RWPE2 (cell line): ENCODE results near the gene CDC14C.

ENCODE experiments used
- ATAC-seq: fragments of 200-7000 bp; cut with Tn5 transposase; 3 replicates; pipeline ENCODE4 v1.9.1; 2021; ENCODE audit warnings: low read depth
- DNase-seq: peaks from one replicate; pipeline ENCODE4 v3.0.0-alpha.2; 2020; ENCODE audit warnings: low spot score
- H3K27ac ChIP-seq: fragments of 450-650 bp; 2 replicates; pipeline ENCODE4 v1.5.1; 2017; ENCODE audit warnings: mild to moderate bottlenecking; ENCODE audit not compliant: poor library complexity, severe bottlenecking
- H3K27me3 ChIP-seq: fragments of 250-450 bp; sonication (Bioruptor Pico); 2 replicates; pipeline ENCODE4 v1.5.1; 2021; ENCODE audit warnings: mild to moderate bottlenecking, moderate library complexity; ENCODE audit not compliant: insufficient read depth, poor library complexity, severe bottlenecking
- H3K36me3 ChIP-seq: fragments of 250-450 bp; sonication (Bioruptor Pico); 2 replicates; pipeline ENCODE4 v1.5.1; 2020; ENCODE audit warnings: low read depth, mild to moderate bottlenecking, moderate library complexity
- H3K4me1 ChIP-seq: fragments of 250-450 bp; sonication (Bioruptor Pico); 2 replicates; pipeline ENCODE4 v1.5.1; 2021; ENCODE audit warnings: mild to moderate bottlenecking, moderate library complexity; ENCODE audit not compliant: insufficient read depth, poor library complexity, severe bottlenecking
- H3K4me3 ChIP-seq: fragments of 250-450 bp; sonication (Bioruptor Pico); 2 replicates; pipeline ENCODE4 v1.5.1; 2021; ENCODE audit warnings: mild to moderate bottlenecking, moderate library complexity; ENCODE audit not compliant: severe bottlenecking
- H3K9me3 ChIP-seq: fragments of 250-450 bp; sonication (Bioruptor Pico); 2 replicates; pipeline ENCODE4 v1.5.1; 2021; ENCODE audit warnings: mild to moderate bottlenecking, moderate library complexity; ENCODE audit not compliant: severe bottlenecking
- TF ChIP-seq, protein P1 (sequence below): fragments of 450-650 bp; IDR thresholded peaks from one replicate; pipeline ENCODE4 v1.5.1; 2017; ENCODE audit warnings: mild to moderate bottlenecking, moderate library complexity; ENCODE audit not compliant: poor library complexity, severe bottlenecking

The CDC14C gene

DNA sequence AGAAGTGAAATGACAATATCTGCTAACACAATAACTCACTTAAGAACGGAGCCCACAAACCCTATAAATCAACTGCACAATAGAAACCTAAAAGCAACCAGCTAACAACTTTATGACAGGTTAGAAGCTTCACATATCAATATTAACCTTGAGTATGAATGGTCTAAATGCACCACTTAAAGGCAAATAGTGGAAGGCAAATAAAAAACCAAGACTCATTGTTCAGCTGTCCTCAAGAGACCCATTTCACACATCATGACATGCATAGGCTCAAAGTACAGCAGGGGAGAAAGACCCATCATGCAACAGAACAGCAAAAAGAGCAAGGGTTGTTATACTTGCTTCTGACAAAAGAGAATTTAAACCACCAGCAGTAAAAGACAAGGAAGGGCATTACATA, 46.8 kb downstream of the CDC14C start:
- DNase-seq (no peak), ATAC-seq (no peak)
- Histone ChIP-seq H3K4me1 (no peaks in the 10 kb centered on the region), H3K27ac (no peak overlapping the region), H3K9me3 (no peaks in the 10 kb centered on the region), H3K4me3 (no peak overlapping the region), H3K27me3 (peaks cover 2% of the 10 kb centered on the region), H3K36me3 (no peaks in the 10 kb centered on the region)
- TF ChIP-seq, protein P1, sequence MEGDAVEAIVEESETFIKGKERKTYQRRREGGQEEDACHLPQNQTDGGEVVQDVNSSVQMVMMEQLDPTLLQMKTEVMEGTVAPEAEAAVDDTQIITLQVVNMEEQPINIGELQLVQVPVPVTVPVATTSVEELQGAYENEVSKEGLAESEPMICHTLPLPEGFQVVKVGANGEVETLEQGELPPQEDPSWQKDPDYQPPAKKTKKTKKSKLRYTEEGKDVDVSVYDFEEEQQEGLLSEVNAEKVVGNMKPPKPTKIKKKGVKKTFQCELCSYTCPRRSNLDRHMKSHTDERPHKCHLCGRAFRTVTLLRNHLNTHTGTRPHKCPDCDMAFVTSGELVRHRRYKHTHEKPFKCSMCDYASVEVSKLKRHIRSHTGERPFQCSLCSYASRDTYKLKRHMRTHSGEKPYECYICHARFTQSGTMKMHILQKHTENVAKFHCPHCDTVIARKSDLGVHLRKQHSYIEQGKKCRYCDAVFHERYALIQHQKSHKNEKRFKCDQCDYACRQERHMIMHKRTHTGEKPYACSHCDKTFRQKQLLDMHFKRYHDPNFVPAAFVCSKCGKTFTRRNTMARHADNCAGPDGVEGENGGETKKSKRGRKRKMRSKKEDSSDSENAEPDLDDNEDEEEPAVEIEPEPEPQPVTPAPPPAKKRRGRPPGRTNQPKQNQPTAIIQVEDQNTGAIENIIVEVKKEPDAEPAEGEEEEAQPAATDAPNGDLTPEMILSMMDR, result no peak

DNA sequence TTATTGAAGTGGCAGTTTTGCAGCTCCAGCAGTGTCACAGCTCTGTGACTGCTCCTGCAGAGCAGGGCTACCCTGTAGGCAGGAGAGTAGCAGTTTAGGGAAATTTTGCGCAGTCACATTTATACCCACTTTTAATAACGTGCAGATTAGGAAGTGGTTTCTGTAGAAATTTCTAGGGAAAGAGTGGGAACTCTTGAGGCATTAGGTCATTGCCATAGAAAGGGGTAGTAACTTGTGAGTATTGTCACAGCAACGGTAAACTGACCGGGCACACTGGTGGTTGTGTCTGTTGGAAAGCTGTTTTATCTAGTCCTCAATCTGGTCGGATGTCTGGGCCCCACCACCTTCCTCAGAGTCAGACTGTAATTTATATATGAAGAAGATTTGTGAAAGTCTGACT, 51.9 kb downstream of the CDC14C start:
- no peak overlapping the region for H3K4me3 ChIP-seq
- H3K27me3 ChIP-seq, result no peaks in the 10 kb centered on the region
- ATAC-seq (no peak), DNase-seq (no peak)
- no peaks in the 10 kb centered on the region for H3K36me3 ChIP-seq
- no peaks in the 10 kb centered on the region for H3K9me3 ChIP-seq
- TF ChIP-seq, protein P1, result no peak
- no peak overlapping the region for H3K27ac ChIP-seq
- no peaks in the 10 kb centered on the region for H3K4me1 ChIP-seq

DNA sequence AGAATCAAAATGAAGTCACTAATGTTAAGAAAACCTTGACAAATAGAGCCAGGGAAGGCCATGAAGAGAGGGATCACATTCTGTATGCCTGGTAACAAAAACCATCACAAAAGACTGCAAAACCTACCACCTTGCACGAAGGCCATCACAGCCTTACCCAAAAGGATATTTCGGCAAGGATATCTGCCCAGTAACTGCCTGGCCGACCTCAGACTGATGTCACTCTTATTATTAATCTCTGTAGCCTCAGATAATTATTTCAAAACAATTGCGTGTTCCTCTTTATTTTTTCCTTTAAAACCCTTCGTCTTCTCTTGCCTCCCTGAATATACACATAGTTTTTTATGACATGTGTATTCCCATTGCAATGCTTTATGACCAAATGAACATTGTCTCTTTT, 52.5 kb downstream of the CDC14C start:
- DNase-seq (no peak), ATAC-seq (no peak)
- TF ChIP-seq, protein P1, result no peak
- H3K4me3 ChIP-seq, result no peak overlapping the region
- no peaks in the 10 kb centered on the region for H3K4me1 ChIP-seq
- H3K36me3 ChIP-seq, result no peaks in the 10 kb centered on the region
- H3K27me3 ChIP-seq, result no peaks in the 10 kb centered on the region
- no peaks in the 10 kb centered on the region for H3K9me3 ChIP-seq
- H3K27ac ChIP-seq, result no peak overlapping the region
